Pancreas (tissue), 10 donors: ENCODE data around the gene RNF208. TPM values are rescaled to one million over a fixed set of nuclear protein-coding genes. Genes with fewer than 3 reads are reported as not detected.

Source experiments
- ATAC-seq, 4 donors: fragments of 200-7000 bp; cut with Tn5 transposase; one replicate each; pipeline versions ENCODE4 v1.8.0 to v1.9.1; 2020; ENCODE audit warnings: mild to moderate bottlenecking in 4 of 4, moderate library complexity in 4 of 4
- DNase-seq, 6 donors: peaks; one replicate each; pipeline ENCODE4 v3.0.0-alpha.2; 2020
- FAIRE-seq: peaks from 2 replicates; lab custom pipeline; 2012; peaks lifted over from hg19 to GRCh38; lab: Jason Lieb, UNC
- H3K27ac ChIP-seq, 4 donors: fragments of 200-600 bp; sonication (generic); 1 replicate in 3 of 4; 2 replicates in 1 of 4; pipeline versions ENCODE4 v1.5.0 to v1.8.0; 2020
- H3K27me3 ChIP-seq, 4 donors: fragments of 200-600 bp; one replicate each; pipeline ENCODE4 v1.8.0; 2021
- H3K36me3 ChIP-seq, 3 donors: fragments of 200-600 bp; sonication (generic) in 1 of 3; one replicate each; pipeline versions ENCODE4 v1.5.0 to v1.8.0; 2020 to 2021
- H3K4me1 ChIP-seq, 3 donors: fragments of 200-600 bp; one replicate each; pipeline ENCODE4 v1.8.0; 2021
- H3K4me3 ChIP-seq, 4 donors: fragments of 200-600 bp; sonication (generic) in 2 of 4; one replicate each; pipeline versions ENCODE4 v1.5.0 to v1.8.0; 2020 to 2021
- H3K9me3 ChIP-seq, 4 donors: fragments of 200-600 bp; one replicate each; pipeline ENCODE4 v1.8.0; 2021
- CTCF ChIP-seq, 4 donors: fragments of 200-600 bp; sonication (generic) in 3 of 4; IDR thresholded peaks; one replicate each; pipeline versions ENCODE4 v1.5.0 to v1.8.0; 2021; ENCODE audit warnings: antibody characterized with exemption in 4 of 4
- WGBS, 2 donors: extraction: QIAGEN DNeasy Blood & Tissue Kit; methylation state at CpG; one replicate each; pipeline ENCODE4 v1.1.7; 2013; 5-methylcytosine and 5-hydroxymethylcytosine counted together
- intact Hi-C, 3 donors: fragments of 100-400 bp; cut with DNase I; formaldehyde crosslinking; loops; one replicate each; pipeline versions ENCODE4 v1.11.1 to v1.14.2; 2022
- polyA plus RNA-seq, 2 donors: library from polyadenylated mRNA; stranded (reverse); fragments of 200-250 nt; gene quantifications; one replicate each; pipeline ENCODE4 v1.2.3, GENCODE V29; 2013
- total RNA-seq, 6 donors: library from RNA; stranded (reverse); fragmentation: NEBNext Ultra II Directional in 4 of 6; extraction: Animal tissue kit (Norgen Biotek cat#: 25700) in 4 of 6; gene quantifications; one replicate each; pipeline versions ENCODE4 v1.2.1 to v1.2.4, GENCODE V29; 2021 to 2023
- donor health status: healthy with polysubstance abuse.
- donor health status: DM: no; HTN: no; CAD: no; lungs with moderate emphysema.
- donor health status: DM: no; HTN: no; CAD: no.
- donor health status: control.
- donor health status: control.
- donor health status: Bipolar disorder and iron deficiency.
- donor health status: DM: yes; HTN: yes; CAD: no.
- donor health status: DM: no; HTN: no; CAD: no.
- donor health status: DM: no; HTN: no; CAD: no.
- donor health status: DM: yes; HTN: yes; CAD: no.

RNF208 gene
- total and polyA plus RNA-seq, 8 donors, result 3.3 to 20.7 (median 3.4) TPM

GRCh38 chr9:137254624-137255447 lies 32.8 kb upstream of the RNF208 start, which contains the start of gene NELFB:
NELFB (plus strand) TSS chr9:137255327.
- peak within 1 kb of the TSS; percentile 31 to 77 (median 52) for H3K27ac ChIP-seq
- no peaks in the 10 kb centered on the region for H3K9me3 ChIP-seq
- no peaks in the 10 kb centered on the region for H3K36me3 ChIP-seq
- peak; percentile 84 to 93 (median 86) for ATAC-seq
- 1% methylated on average over 58 to 105 of the region's 105 CpGs for WGBS, 2 donors
- DNase-seq, result peak; percentile 90 to 100 (median 96)
- no peak for TF ChIP-seq CTCF (IDR thresholded peaks at IDR 0.05)
- intact Hi-C loops, result no loop called here
- no peak for FAIRE-seq
- H3K27me3 ChIP-seq, result no peaks in the 10 kb centered on the region
- peak within 1 kb of the TSS; percentile 83 to 98 (median 98) for H3K4me3 ChIP-seq
- H3K4me1 ChIP-seq, result peaks cover 3 to 17% (median 10%) of the 10 kb centered on the region in 3 donors

- FAIRE-seq (no peak), DNase-seq (peak in 1 of 6 donors; percentile 64), ATAC-seq (peak; percentile 17 to 51 (median 38))
- Histone ChIP-seq H3K4me1 (peaks cover 3 to 17% (median 10%) of the 10 kb centered on the region in 3 donors), H3K27ac (peak overlapping the region; percentile 15 to 77 (median 52)), H3K4me3 (peak overlapping the region; percentile 83 to 98 (median 98)), H3K36me3 (no peaks in the 10 kb centered on the region), H3K27me3 (no peaks in the 10 kb centered on the region), H3K9me3 (no peaks in the 10 kb centered on the region)
- WGBS, 2 donors, result 29 to 35% methylated on average over 21 of the region's 21 CpGs
- no peak for TF ChIP-seq CTCF (IDR thresholded peaks at IDR 0.05)
- intact Hi-C loops, result no loop called here
These were observed 31.9 kb upstream of the RNF208 start for GRCh38 chr9:137253717-137254623.

GRCh38 chr9:137252555-137253506 lies 30.8 kb upstream of the RNF208 start:
- Histone ChIP-seq H3K27me3 (no peaks in the 10 kb centered on the region), H3K9me3 (no peaks in the 10 kb centered on the region), H3K36me3 (no peaks in the 10 kb centered on the region), H3K4me1 (peaks cover 3 to 17% (median 10%) of the 10 kb centered on the region in 3 donors), H3K27ac (no peak overlapping the region), H3K4me3 (no peak overlapping the region)
- intact Hi-C loops, result no loop called here
- no peak for DNase-seq
- ATAC-seq, result peak in 1 of 4 donors; percentile 14
- no peak for TF ChIP-seq CTCF (IDR thresholded peaks at IDR 0.05)
- WGBS, 2 donors, result 83 to 91% methylated on average over 32 to 35 of the region's 35 CpGs
- no peak for FAIRE-seq

- no peak overlapping the region for H3K4me3 ChIP-seq
- H3K27me3 ChIP-seq, result no peaks in the 10 kb centered on the region
- intact Hi-C loops, result no loop called here
- DNase-seq, result no peak
- ATAC-seq, result no peak
- peaks cover 3 to 15% (median 8%) of the 10 kb centered on the region in 3 donors for H3K4me1 ChIP-seq
- 90 to 92% methylated on average over 22 of the region's 22 CpGs for WGBS, 2 donors
- H3K36me3 ChIP-seq, result no peaks in the 10 kb centered on the region
- no peaks in the 10 kb centered on the region for H3K9me3 ChIP-seq
- no peak for TF ChIP-seq CTCF (IDR thresholded peaks at IDR 0.05)
- H3K27ac ChIP-seq, result no peak overlapping the region
- FAIRE-seq, result no peak
These were observed 29.6 kb upstream of the RNF208 start for GRCh38 chr9:137251490-137252268.
